Astrocyte of the spinal cord (primary cell): ENCODE results near the gene NDC1.
A peak's percentile ranks its signal among the peaks of the same experiment; 100 is the strongest.

ENCODE experiments used
- DNase-seq: peaks from one replicate; pipeline ENCODE4 v3.0.0; 2011; ENCODE audit warnings: low read depth, low spot score
- H3K4me3 ChIP-seq: 2 replicates; pipeline ENCODE4 v1.5.1; 2011; ENCODE audit warnings: low read depth, mild to moderate bottlenecking, low read length, moderate library complexity
- in situ Hi-C: cut with HindIII; loops from 2 replicates; pipeline ENCODE4 v1.10.0; 2017; ENCODE audit warnings: low sequenced_read_pairs
- TF ChIP-seq, protein P1 (sequence below): IDR thresholded peaks from 2 replicates; pipeline ENCODE4 v1.5.1; 2012; ENCODE audit warnings: low read depth, mild to moderate bottlenecking, low read length, inconsistent platforms

Gene NDC1

DNA sequence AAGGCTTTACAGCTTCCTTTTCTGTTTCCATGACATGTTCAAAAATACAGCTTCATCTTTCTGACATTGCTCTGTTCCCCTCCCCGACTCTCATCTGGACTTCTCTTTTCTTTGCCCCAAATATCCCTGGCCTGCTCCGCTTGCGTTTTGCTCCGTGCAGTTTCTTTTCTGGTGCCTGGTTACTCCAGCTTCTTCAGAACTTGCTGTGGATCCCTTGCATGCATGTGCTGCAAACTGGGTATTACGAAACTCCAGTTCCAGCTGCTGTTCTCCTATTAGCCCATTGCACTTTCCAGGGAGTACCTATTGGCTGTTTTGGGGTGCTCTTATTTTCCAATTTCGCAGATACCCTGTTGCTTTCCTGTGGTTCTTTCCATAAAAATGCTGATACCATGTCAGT, 9.9 kb upstream of the NDC1 start:
- no peak for DNase-seq
- H3K4me3 ChIP-seq, result no peak overlapping the region
- TF ChIP-seq, protein P1, sequence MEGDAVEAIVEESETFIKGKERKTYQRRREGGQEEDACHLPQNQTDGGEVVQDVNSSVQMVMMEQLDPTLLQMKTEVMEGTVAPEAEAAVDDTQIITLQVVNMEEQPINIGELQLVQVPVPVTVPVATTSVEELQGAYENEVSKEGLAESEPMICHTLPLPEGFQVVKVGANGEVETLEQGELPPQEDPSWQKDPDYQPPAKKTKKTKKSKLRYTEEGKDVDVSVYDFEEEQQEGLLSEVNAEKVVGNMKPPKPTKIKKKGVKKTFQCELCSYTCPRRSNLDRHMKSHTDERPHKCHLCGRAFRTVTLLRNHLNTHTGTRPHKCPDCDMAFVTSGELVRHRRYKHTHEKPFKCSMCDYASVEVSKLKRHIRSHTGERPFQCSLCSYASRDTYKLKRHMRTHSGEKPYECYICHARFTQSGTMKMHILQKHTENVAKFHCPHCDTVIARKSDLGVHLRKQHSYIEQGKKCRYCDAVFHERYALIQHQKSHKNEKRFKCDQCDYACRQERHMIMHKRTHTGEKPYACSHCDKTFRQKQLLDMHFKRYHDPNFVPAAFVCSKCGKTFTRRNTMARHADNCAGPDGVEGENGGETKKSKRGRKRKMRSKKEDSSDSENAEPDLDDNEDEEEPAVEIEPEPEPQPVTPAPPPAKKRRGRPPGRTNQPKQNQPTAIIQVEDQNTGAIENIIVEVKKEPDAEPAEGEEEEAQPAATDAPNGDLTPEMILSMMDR, result no peak
- in situ Hi-C loops, result no loop called here

GRCh38 chr1:53842347-53842746, 4.3 kb upstream of the NDC1 start:
- TF ChIP-seq, protein P1, result no peak
- DNase-seq, result no peak
- in situ Hi-C loops, result no loop called here
- H3K4me3 ChIP-seq, result no peak overlapping the region

GRCh38 chr1:53838654-53838974, 518 bp upstream of the NDC1 start:
- TF ChIP-seq, protein P1, result no peak
- in situ Hi-C loops, result no loop called here
- DNase-seq, result no peak
- peak overlapping the region; percentile 97 for H3K4me3 ChIP-seq

GRCh38 chr1:53837646-53837923, 511 bp downstream of the NDC1 start:
- DNase-seq, result peak; percentile 3
- H3K4me3 ChIP-seq, result peak overlapping the region; percentile 97
- in situ Hi-C loops, result no loop called here
- TF ChIP-seq, protein P1, result no peak

DNA sequence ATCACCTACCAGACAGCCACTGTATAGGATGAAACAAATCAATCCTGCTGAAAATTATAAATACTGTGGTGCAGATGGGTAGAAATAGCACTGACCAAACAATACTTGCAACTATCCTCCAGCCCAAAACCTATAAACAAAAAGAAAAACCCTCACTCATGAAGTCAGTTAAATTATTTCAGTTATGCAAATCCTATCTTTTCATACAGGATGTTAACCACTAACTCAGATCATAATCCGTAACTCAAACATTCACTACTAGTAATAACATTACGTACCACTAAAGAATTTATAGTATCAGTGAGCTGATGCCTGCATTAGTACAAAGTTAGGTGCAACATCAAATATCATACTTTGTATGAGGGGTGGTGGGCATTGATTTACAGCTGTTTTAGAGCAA, 2.6 kb downstream of the NDC1 start:
- no peak overlapping the region for H3K4me3 ChIP-seq
- TF ChIP-seq, protein P1, result no peak
- peak; percentile 9 for DNase-seq
- in situ Hi-C loops, result no loop called here

GRCh38 chr1:53834776-53835175, 3.3 kb downstream of the NDC1 start:
- in situ Hi-C loops, result no loop called here
- DNase-seq, result no peak
- TF ChIP-seq, protein P1, result no peak
- H3K4me3 ChIP-seq, result no peak overlapping the region

- in situ Hi-C loops, result no loop called here
- no peak for DNase-seq
- no peak overlapping the region for H3K4me3 ChIP-seq
- TF ChIP-seq, protein P1, result no peak
These were observed 4.7 kb downstream of the NDC1 start for GRCh38 chr1:53833393-53833792.
